Fibroblast of skin of right biceps (primary cell): Measurements from ENCODE around the gene GPR132.
A peak's percentile ranks its signal among the peaks of the same experiment; 100 is the strongest.
"Not testable (repeated sequence)": the region's sequence is repeated elsewhere in the genome, so short reads cannot be mapped to it uniquely, and the experiment has no call there.

Experiments
- DNase-seq: peaks from one replicate; pipeline ENCODE4 v3.0.0-alpha.2; 2013

GPR132 gene

DNA sequence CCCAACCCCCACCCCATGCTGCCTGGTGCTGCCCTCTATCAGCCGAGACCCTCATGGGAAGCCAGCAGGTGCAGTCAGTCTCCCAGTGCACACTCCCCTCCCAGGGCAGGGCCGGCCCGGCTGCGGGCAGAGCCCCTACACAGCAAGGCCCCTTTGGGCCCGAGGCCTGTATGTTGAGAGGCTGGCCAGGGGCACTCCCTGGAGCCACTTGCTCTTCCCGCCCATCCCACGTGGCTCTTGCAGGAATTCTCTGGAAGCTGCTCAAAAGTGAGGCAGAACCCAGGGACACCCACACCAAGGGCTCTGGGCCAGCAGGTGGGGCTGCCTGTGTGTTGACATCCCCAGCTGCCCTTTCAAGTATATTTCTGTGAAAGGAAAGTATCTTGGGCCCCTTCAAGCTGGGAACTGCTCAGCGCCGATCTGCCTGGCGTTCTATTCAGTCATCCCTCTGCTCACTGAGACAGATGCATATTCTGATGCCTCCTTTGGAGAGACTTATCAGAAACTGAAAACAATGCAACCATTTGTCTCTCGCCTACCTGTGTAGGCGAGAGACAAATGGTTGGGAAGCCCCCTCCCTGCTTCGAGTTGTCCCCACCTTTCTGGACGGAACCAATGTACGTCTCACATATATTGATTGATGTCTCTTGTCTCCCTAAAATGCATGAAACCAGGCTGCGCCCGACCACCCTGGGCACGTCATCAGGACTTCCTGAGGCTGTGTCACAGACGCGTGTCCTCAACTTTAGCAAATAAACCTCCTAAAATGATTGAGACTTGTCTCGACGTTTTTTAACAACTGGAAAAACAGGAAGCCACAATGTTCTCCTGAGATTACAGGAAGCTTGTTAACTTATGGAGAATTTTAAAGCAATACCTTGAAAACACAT lies 6.0 kb downstream of the GPR132 start:
- DNase-seq: no peak

- no peak for DNase-seq
Measured at GRCh38 chr14:105058521-105059034, 6.7 kb downstream of the GPR132 start.

DNA sequence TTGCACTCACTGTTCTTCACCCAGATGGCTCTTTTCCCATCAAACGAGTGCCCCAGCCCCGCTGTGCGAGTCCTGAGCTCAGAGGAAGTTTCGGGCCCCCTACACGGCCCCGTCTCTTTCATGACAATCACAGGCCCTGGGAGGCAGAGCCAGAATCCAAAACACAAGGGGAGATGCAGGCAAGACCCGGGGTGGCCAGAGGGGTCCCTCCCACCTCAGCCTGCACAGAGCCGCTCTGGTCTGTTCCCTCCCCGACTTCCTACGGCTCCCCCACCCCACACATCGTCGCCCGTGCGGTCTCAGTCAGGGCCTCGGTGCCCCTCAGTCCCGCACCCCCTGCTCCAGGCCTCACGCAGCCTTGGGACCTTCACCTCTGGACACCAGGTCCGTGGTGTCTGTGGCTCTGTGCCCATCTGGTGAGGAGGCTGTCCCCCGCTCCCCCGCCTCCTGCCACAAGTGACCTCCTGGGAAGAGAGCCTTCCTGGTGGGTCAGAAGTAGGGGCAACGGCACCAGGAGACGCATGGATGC lies 8.9 kb downstream of the GPR132 start:
- DNase-seq: no peak

DNA sequence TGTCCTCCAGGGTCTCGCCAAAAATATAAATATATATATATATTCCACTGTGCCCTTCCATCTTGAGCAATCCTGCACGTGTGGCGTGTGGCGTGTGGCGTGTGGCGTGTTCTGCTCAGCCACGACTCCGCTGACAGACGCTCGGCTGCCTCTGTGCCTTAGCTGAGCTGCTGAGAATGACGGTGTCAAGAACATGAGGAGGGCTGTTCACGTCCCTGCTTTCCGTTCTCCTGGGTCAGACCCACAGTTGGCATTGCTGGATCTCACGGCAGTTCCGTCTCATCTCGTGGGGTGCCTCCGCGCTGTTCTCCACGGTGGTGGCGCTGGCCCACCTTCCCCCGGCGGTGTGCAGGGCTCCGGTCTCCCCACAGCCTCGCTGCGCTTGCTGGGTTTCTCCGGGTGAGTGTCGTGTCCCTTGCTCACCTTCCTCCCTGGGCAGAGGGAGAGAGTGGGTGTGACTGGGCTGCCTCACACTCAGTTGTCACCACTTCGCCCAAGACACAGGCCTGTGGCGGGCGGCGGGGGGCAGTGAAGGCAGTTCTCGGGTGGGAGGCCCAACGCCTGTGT lies 9.4 kb downstream of the GPR132 start:
- DNase-seq: no peak

- DNase-seq: no peak
Measured at GRCh38 chr14:105055334-105055733, 9.9 kb downstream of the GPR132 start.

- DNase-seq: no peak
Measured at GRCh38 chr14:105053996-105054395, 11.2 kb downstream of the GPR132 start.

- no peak for DNase-seq
Measured at GRCh38 chr14:105053421-105053820, 11.8 kb downstream of the GPR132 start.

DNA sequence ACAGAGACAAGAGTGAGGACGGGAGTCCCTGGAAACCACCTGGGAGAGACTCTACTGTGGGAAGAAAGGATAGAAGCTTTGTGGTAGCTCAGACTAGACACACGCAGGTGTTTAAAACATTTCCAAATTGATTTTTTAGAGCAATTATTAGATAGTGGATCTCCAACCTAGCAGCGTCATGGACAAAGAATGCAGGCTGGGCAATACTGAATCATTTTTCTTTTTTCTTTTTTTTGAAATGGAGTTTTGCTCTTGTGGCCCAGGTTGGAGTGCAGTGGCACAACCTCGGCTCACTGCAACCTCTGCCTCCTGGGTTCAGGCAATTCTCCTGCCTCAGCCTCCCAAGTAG lies 13.1 kb downstream of the GPR132 start:
- no peak for DNase-seq

- DNase-seq: no peak
Measured at GRCh38 chr14:105051182-105052109, 13.8 kb downstream of the GPR132 start.

GRCh38 chr14:105050551-105050897 lies 14.7 kb downstream of the GPR132 start:
- peak; percentile 51 for DNase-seq

DNA sequence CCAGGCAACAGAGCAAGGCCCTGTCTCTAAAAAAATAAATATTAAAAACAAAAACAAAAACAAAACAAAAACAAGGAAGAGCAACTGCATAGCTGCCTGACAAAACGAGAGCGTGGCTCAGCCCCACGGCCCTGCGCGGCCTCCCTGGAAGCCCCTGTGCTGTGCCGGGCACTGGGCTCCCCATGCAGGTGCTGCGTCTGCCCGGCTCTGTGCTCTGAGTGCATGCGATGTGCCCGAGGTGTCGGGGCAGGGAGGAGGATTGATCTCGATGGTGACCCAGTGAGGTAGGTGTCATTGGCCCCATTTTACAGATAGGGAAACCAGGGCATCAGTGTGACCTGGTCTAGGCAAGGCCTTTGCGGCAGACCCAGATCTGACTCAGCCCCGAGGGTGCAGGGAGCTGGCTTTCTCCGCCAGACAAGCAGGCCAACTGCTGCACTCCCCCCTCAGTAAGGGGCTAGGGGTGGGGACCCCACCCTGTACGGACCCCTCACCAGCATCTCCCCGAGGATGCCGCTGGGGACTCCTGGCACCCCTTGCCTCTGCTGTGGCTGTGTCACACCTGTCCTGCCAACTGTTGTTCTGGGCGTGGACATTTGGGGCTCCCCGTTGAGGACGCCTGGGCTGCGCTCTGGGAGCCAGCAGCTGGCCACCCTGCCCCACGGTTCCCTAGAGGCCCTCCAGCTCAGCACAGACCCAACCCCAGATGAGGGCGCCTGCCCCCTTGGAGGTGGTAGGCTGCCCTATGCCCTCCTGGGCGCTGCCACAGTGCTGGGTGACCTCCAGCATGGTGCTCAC lies 15.3 kb downstream of the GPR132 start:
- DNase-seq: no peak

GRCh38 chr14:105047283-105048016 lies 17.8 kb downstream of the GPR132 start:
- DNase-seq: no peak

DNA sequence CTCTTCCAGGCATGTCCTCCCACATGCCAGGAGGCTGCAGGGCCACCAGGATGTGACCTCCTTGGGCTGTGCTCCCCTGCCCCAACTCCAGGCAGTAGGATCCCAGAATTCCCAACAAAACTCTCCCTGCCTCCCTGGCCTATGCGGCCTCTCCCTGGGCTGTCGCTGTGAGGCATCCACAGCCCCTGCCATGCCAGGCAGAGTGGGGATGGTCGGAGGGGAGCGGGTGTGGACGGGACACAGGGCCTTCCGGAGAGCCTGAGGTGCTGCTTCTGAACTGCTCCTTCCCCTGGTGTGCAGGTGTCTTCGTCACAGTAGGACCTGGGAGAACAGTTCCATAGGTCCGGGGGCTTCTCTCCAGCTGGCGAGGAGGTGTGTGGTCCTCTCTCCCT lies 18.3 kb downstream of the GPR132 start:
- no peak for DNase-seq

- DNase-seq: peak; percentile 76
Measured at GRCh38 chr14:105045710-105046326, 19.4 kb downstream of the GPR132 start.

DNA sequence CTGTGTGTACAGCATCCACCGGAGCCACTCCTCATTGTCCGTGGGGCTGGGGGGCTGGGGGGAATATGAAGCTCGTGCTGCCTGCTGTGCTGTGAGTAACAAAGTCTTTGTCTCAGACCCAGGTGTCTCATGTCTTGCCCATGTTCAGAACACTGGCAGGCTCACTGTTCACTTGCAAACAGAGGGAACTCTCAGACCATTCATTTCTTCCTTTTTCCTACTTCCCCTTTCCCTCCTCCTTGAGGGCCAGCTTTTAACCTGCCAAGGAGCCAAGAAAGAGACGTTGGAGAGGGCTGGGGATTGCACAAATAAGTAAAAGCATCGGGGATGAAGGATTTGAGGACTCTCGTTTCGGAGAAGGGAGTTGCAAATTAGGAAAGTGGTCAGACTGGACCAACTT lies 21.6 kb downstream of the GPR132 start:
- no peak for DNase-seq

- no peak for DNase-seq
Measured at GRCh38 chr14:105042813-105043212, 22.4 kb downstream of the GPR132 start.

DNA sequence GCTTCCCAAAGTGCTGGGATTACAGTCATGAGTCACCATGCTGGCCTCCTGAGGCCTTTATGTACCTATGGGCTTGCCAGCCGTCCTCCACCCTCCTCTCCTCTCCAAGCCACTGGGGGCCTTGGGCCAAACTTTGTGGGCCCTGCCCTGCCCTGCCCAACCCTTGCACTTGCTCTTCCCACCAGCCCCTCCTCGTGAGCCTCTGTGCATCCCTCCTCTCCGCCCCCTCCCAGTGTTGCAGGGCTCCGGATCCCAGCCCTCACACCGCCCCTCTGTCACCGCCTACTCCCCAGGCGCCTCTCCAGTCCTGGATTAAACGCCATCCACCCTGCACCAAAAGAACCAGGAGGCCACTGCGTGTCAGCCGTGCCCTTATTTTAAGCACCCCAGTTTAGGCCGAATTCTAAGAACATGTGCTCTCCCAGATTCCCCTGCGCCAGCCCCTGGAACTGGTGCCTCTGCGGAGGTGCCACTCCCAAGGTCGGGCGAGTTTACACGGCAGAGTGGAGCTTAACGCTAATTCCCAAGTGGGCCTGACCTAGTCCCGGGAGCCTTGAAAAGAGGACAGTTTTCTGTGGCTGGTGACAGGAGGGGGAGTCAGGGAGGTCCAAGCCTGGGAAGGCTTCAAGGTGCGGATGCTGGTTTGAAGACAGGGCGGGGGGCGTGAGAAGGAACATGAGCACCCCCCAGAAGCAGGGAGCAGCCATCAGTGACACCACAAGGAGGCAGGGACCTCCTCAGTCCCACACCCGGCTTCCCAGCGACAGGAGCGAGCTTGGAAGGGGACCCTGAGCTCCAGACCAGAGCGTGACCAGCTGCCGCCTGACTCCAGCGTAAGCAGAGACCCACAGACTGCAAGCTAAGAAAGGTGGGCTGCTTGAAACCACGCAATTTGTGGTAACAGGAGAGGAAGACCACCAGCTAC lies 23.1 kb downstream of the GPR132 start:
- no peak for DNase-seq

GRCh38 chr14:105039458-105040205 lies 25.6 kb downstream of the GPR132 start:
- no peak for DNase-seq

GRCh38 chr14:105035616-105036015 lies 29.6 kb downstream of the GPR132 start:
- DNase-seq: not testable (repeated sequence)
